ENCODE measurements around the gene CD93. TPM values are rescaled to one million over a fixed set of nuclear protein-coding genes. Genes with fewer than 3 reads are reported as not detected.

The CD93 gene, protein sequence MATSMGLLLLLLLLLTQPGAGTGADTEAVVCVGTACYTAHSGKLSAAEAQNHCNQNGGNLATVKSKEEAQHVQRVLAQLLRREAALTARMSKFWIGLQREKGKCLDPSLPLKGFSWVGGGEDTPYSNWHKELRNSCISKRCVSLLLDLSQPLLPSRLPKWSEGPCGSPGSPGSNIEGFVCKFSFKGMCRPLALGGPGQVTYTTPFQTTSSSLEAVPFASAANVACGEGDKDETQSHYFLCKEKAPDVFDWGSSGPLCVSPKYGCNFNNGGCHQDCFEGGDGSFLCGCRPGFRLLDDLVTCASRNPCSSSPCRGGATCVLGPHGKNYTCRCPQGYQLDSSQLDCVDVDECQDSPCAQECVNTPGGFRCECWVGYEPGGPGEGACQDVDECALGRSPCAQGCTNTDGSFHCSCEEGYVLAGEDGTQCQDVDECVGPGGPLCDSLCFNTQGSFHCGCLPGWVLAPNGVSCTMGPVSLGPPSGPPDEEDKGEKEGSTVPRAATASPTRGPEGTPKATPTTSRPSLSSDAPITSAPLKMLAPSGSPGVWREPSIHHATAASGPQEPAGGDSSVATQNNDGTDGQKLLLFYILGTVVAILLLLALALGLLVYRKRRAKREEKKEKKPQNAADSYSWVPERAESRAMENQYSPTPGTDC
- 46.7 TPM for total RNA-seq (ENCODE audit: insufficient read depth, low replicate concordance)

DNA sequence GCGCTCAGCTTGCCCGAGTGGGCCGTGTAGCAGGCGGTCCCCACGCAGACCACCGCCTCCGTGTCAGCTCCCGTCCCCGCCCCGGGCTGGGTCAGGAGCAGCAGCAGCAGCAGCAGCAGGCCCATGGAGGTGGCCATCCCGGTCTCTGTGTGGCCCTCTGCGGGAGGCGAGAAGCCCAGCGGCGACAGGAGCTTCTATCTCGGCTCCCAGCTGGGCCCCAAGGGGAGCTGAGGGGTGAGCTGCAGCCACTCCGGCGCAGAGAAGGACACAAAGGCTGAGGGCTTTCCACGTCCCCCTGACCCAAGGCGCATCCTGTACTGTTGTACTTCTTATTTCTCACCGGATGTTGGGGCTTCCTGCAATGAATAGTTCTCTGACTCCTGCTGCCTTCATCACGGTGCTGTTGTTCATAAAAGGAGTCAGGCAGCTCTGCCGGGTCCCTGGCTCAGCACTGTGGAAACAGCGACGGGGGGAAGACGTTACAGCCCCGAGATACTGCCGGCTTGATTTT is at the start of gene CD93:
CD93 (minus strand) TSS at position 269 of the 511 bp plus-strand sequence; CDS start at position 137, 132 bp downstream.
- DNase-seq (ENCODE audit: low spot score): peak; percentile 66

DNA sequence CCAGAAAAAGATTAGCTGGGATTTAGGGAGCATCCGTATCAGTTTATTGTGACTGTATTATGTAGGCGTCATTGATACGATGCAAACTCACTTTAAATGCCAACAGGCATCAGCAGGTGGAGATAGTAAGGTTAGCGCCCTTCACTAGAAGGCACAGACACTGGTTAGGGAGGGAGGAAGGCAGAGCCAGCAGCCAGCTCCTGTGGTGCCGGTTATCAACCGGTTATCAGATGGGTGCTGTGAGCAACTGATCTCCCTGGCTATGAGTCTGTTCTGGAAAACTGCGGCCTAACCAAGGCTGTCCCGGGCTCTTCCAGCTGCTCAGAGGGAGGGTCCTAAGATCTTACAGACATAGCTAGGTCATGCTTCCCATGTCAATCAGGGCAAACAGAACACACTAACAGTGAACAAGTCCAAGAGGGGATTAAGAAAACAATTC is 47.5 kb upstream of the CD93 start:
- DNase-seq (ENCODE audit: low spot score): no peak

- peak; percentile 55 for DNase-seq (ENCODE audit: low spot score)
Observed at GRCh38 chr20:23132930-23133559, 46.9 kb upstream of the CD93 start.

DNA sequence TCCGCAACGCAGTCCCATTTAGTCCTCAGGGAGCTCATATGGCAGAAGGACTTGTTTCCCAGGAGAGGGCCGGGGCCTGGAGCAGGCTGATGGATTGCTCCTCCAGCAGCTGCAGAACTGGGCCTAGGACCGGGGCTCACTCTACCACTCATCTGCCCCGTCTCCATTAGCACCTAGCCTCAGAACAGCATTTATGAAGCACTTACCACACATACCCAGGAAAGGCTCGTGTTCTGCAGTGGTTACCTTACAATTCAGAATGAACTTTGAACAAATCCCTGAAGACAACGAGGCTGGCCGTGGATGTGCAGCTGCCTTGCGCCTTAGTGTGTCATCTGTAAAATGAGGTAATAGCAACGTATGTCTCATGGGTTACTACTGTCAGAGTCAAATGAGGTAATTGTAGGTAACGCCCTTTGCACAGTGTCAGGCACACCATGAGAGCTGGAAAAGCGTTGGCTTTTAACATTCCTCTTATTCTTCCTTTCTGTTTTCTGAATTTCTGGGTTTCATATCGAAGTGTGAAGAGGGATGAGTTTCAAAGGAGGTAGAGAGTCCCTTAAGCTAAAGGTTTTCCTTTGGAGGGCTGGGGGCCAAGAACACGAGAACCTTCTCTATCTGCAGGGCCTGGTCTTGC is 46.3 kb upstream of the CD93 start:
- DNase-seq (ENCODE audit: low spot score): no peak

- no peak for DNase-seq (ENCODE audit: low spot score)
Observed at GRCh38 chr20:23131766-23132165, 45.6 kb upstream of the CD93 start.

- DNase-seq (ENCODE audit: low spot score): no peak
Observed at GRCh38 chr20:23130622-23131140, 44.6 kb upstream of the CD93 start.

DNA sequence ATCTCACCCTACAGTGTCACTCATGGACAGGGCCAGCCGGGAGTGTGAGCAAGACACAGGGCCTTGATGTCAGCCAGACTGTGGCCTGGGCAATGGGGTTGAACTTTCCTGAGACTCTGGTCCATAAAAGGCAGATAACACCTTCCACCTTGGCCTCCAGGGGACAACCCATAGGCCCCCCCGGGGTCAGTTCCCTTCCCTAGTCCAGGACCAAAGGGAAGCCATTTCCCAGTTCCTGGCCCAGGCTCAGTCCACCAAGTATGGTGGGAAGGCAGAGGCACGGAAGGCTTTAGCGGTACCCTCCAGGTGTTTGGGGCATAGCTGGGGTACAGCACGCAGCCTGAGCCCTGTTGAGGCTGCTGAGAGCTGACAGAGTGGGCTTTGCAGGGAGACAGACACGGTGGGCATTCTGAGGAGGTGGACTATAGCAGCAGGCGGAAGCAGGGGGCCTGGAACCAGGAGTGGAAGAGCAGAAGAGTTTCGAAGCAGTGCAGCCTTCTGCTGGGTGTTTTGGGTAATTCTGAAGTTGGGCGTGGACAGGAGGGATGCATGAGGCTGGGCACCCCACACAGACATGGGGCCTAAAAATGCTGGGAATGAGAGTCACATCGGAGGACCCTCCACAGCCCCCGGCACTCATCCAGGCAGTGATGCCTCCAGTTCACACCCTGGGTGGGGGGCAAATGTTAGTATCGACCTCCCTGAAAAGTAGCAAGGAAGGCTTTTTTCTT is 43.9 kb upstream of the CD93 start:
- no peak for DNase-seq (ENCODE audit: low spot score)

DNA sequence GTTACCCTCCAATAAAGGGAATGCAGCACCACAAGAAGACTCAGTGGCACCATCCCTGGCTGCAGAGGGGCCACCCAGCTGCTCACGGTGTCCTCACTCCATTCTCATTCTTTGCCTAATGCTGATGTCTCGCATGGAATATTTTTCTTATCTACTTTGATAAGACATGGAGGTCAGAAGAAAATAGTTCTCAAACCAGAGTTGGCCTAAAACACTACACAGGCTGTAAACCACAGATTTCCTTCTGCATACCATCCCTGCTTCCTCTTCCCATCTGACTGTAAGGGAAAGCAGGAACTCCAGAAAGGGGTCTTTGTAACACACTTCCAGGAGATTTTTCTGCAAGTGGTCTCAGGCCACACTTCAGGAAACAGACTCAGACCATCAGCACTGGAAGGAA is 43.1 kb upstream of the CD93 start:
- no peak for DNase-seq (ENCODE audit: low spot score)

DNA sequence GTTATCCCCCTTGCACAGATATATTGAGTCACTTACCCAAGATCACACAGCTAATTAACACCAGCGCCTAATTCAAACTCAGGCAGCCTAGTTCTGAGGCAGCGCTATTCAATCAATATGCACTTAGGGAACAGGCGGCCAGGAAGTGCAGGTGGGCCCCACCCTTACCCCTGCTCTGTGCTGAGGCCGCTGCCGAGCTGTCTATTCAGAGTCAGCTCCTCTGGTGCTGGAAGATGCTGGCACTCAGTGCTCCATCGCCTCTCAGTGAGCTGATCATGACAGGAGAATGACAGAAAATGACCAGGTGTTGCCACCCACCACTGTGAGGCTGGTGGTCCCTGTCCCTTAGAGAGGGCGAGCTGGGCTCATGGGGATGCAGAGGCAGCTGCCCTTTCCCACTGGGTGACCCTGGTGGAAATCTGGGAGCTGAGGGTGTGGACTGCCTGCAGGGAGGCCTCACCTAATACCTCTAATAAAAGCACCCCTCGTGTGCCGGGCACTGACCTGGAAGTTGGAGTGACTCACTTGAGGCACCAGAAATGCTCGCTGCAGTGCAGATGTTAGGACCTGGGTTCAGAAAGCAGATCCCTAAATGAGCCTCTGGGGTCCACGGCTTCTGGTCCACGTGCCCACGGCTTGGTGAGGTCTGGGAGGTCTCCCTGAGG is 42.5 kb upstream of the CD93 start:
- DNase-seq (ENCODE audit: low spot score): no peak

DNA sequence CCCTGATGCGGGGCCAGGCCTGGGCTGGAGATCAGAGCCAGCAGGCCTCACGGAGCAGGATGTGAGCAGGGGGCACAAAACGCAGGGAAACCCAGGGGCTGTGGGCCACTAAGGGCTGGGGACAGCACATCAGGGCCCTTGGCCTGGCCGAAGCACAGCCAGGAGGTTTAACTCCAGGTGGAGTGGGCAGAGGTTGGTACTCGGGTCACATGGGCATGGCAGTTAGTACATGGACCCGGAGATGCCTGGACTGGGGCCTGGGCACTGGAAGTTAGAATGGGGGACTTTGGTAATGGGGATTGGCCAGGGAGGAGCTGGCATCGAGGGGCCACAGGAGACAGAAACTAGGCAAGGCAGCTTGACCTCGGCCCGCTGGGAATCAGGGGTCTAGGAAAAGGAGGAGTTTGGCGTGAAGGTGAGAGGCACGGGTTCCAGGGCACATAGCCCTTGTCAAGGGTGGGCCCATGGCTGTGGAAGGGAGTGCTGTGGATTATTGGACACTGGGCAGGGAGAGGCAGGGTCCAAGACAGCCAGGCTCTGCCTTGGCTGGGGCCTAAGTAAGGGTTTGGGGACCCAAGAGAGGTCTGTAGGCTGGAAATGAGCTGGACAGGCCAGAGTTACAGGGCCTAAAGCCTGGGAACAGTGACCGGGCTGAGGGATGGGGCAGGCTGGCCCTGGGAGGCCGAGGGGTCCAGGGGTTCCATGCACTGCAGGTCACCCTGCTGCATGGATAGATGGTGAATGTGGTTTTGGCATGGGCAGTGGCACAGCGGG is 41.6 kb upstream of the CD93 start:
- no peak for DNase-seq (ENCODE audit: low spot score)

- no peak for DNase-seq (ENCODE audit: low spot score)
Observed at GRCh38 chr20:23126281-23127061, 40.3 kb upstream of the CD93 start.

GRCh38 chr20:23125625-23126191 is 39.6 kb upstream of the CD93 start:
- DNase-seq (ENCODE audit: low spot score): peak; percentile 46

DNA sequence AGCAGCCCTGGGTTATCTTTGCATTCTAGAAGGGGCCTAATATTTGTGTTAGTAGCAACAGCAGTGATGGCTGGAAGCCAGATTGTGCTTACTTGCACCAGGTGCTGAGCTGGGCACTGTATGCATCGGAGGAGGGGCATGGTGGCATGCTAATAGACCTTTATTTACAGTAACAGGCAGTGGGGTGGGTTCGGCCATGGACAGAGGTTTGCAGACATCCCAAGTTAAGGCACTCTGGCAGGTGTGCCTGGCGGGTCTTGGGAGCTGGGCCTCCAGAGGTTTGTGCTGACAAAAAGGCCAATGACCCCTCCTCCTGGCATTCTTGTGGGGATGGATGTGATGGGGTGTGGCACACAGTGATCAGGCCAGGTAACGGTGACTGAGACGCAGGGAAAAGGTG is 39.0 kb upstream of the CD93 start:
- DNase-seq (ENCODE audit: low spot score): no peak

DNA sequence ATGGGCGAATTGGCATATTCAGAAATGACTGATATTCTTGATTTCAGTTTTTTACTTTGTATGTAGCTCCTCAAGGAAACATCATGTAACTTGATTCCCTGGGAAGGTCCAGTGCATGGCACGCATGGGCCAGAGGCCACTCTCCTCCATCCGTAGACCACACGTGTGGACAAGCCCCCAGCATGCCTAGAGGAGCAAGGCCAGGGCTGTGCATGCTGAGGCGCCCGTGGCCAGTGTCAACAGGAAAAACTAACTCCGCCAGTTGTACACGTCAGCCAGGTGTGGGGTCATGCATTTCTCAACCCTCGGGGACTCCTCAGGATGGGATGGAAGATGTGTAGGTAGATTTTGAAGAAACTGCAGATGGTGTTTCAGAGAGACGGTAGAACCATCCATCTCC is 37.8 kb upstream of the CD93 start:
- DNase-seq (ENCODE audit: low spot score): no peak

- DNase-seq (ENCODE audit: low spot score): no peak
Observed at GRCh38 chr20:23122796-23123655, 36.9 kb upstream of the CD93 start.

GRCh38 chr20:23122321-23122720 is 36.2 kb upstream of the CD93 start:
- DNase-seq (ENCODE audit: low spot score): no peak

DNA sequence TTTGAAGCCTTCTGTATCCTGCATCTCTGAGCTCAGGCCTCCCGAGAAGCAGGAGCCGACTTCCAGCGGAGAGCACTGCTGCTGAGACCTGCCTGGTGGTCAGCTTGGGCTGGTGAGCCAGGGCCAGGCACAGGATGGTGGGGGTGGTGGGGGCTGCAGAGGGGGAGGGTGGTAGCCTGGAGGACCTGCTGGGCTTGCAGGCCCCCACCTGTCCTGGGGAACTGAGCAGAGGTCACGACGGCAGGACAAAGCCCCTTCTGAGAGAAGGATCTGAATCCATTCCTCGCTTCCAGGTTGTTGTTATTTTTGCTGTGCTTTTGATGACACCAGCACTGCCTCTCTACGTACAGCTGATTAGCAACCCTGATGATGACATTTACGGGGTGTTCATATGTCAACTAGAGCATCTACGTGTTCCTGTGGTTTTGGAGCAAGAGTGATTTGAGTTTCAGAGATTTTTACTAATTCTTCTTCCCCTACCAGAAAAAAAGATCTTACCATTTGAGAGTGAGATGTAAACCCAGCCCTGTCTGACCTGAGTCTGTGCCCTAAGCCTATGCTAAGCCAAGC is 35.7 kb upstream of the CD93 start:
- DNase-seq (ENCODE audit: low spot score): no peak
